OCI-LY3 (cell line): ENCODE measurements around the gene POLL.

ENCODE experiments used
- EZH2phosphoT487 ChIP-seq: fragments of 200-600 bp; shearing (Covaris generic); IDR thresholded peaks from 2 replicates; pipeline ENCODE4 v1.6.1; 2018; ENCODE audit warnings: antibody characterized with exemption, mixed run types, low read depth
- TF ChIP-seq, protein P1 (sequence below): fragments of 200-600, 300-600 bp; sonication (generic); IDR thresholded peaks from 2 replicates; pipeline ENCODE4 v1.5.1; 2014; ENCODE audit warnings: antibody characterized with exemption, low read length, low read depth

DNA sequence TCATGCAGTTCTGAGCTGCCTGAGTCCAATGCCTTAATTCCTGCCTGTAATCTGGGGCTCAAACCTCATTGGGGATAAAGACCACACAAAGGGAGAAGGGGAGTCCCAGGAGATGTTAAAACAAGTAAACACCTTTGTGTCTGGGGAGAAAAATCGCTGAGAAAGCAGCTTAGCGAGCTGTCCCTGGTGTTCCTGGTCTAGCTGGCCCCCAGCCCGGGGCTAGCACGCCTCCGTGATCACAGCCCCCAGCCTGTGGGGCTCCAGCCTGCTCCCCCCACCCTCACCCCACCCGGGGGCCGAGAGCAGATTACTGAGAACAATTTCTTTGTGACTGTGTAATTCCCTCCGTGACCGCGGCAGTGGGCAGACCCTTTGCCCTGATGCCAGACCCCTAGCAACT lies 24.8 kb upstream of the POLL start:
- TF ChIP-seq, protein P1, sequence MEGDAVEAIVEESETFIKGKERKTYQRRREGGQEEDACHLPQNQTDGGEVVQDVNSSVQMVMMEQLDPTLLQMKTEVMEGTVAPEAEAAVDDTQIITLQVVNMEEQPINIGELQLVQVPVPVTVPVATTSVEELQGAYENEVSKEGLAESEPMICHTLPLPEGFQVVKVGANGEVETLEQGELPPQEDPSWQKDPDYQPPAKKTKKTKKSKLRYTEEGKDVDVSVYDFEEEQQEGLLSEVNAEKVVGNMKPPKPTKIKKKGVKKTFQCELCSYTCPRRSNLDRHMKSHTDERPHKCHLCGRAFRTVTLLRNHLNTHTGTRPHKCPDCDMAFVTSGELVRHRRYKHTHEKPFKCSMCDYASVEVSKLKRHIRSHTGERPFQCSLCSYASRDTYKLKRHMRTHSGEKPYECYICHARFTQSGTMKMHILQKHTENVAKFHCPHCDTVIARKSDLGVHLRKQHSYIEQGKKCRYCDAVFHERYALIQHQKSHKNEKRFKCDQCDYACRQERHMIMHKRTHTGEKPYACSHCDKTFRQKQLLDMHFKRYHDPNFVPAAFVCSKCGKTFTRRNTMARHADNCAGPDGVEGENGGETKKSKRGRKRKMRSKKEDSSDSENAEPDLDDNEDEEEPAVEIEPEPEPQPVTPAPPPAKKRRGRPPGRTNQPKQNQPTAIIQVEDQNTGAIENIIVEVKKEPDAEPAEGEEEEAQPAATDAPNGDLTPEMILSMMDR: no peak
- no peak for TF ChIP-seq EZH2phosphoT487
